SK-N-SH (cell line): ENCODE results near the gene SMAP2. TPM values are rescaled to one million over a fixed set of nuclear protein-coding genes. Genes with fewer than 3 reads are reported as not detected.

ENCODE experiments used
- CTCF ChIA-PET: fragments of 300-600, 350-600 bp; formaldehyde crosslinking; extraction: SDS; loops from one replicate; lab custom pipeline; 2021; lab: Yijun Ruan, JAX
- POLR2A ChIA-PET: fragments of 350-600 bp; sonication (Branson Sonifier 250); formaldehyde crosslinking; extraction: SDS; loops from one replicate; lab custom pipeline; 2020; ENCODE audit warnings: antibody characterized with exemption, inconsistent platforms; lab: Yijun Ruan, JAX
- DNase-seq: peaks from one replicate; pipeline ENCODE4 v3.0.0; 2012
- H2AFZ ChIP-seq: fragments of 200-600 bp; sonication (generic); 2 replicates; pipeline ENCODE4 v1.8.1; 2016; ENCODE audit warnings: antibody characterized with exemption, mild to moderate bottlenecking, low read depth
- H3F3A ChIP-seq: fragments of 200-600 bp; sonication (generic); replicated peaks from 2 replicates; pipeline ENCODE3; 2016; ENCODE audit warnings: antibody characterized with exemption, mild to moderate bottlenecking; ENCODE audit not compliant: insufficient read depth
- H3K27ac ChIP-seq, 2 experiments: fragments of 200-500 bp in 1 of 2; fragments of 200-600 bp in 1 of 2; sonication (Bioruptor generic) in 1 of 2; sonication (generic), shearing (Covaris generic) in 1 of 2; 2 replicates each; pipeline versions ENCODE4 v1.5.1 to v1.6.1; 2014 to 2016; ENCODE audit warnings: low read depth in 2 of 2, inconsistent platforms in 1 of 2, low read length in 1 of 2, mild to moderate bottlenecking in 1 of 2, mixed read lengths in 1 of 2
- H3K27me3 ChIP-seq: fragments of 200-600 bp; sonication (generic), shearing (Covaris generic); 2 replicates; pipeline ENCODE4 v1.6.1; 2016; ENCODE audit warnings: mixed run types; ENCODE audit not compliant: insufficient read depth
- H3K36me3 ChIP-seq, 2 experiments: fragments of 200-500 bp in 1 of 2; fragments of 200-600 bp in 1 of 2; sonication (Bioruptor generic) in 1 of 2; sonication (generic) in 1 of 2; replicated peaks in 1 of 2; 2 replicates each; pipeline versions ENCODE3 to v1.5.1; 2014 to 2016; ENCODE audit warnings: low read length in 1 of 2, mild to moderate bottlenecking in 1 of 2; ENCODE audit not compliant: insufficient read depth in 2 of 2, control insufficient read depth in 1 of 2
- H3K4me1 ChIP-seq, 2 experiments: fragments of 200-500 bp in 1 of 2; fragments of 200-600 bp in 1 of 2; sonication (Bioruptor generic) in 1 of 2; sonication (generic), shearing (Covaris generic) in 1 of 2; 2 replicates each; pipeline versions ENCODE4 v1.5.1 to v1.6.1; 2014 to 2016; ENCODE audit warnings: low read depth in 1 of 2, low read length in 1 of 2, mixed run types in 1 of 2; ENCODE audit not compliant: insufficient read depth in 2 of 2, control insufficient read depth in 1 of 2
- H3K4me2 ChIP-seq: fragments of 200-600 bp; sonication (generic), shearing (Covaris generic); 2 replicates; pipeline ENCODE4 v1.6.1; 2017; ENCODE audit warnings: mixed run types
- H3K4me3 ChIP-seq, 2 experiments: fragments of 200-500 bp in 1 of 2; fragments of 200-600 bp in 1 of 2; sonication (Bioruptor generic) in 1 of 2; sonication (generic), shearing (Covaris generic) in 1 of 2; 2 replicates each; pipeline versions ENCODE4 v1.5.1 to v1.8.1; 2014 to 2016; ENCODE audit warnings: low read depth in 2 of 2, inconsistent platforms in 1 of 2, low read length in 1 of 2, mild to moderate bottlenecking in 1 of 2, mixed read lengths in 1 of 2, moderate library complexity in 1 of 2
- H3K79me2 ChIP-seq: fragments of 200-600 bp; sonication (generic); 2 replicates; pipeline ENCODE4 v1.8.1; 2017; ENCODE audit warnings: mild to moderate bottlenecking; ENCODE audit not compliant: insufficient read depth
- H3K9ac ChIP-seq: fragments of 200-600 bp; sonication (generic); 2 replicates; pipeline ENCODE4 v1.6.1; 2017; ENCODE audit warnings: mixed run types
- H3K9me2 ChIP-seq: fragments of 200-600 bp; sonication (generic); 2 replicates; pipeline ENCODE4 v1.6.1; 2017; ENCODE audit warnings: mixed run types
- H3K9me3 ChIP-seq: fragments of 200-600 bp; sonication (generic); 2 replicates; pipeline ENCODE4 v1.6.1; 2017; ENCODE audit warnings: mixed run types, mild to moderate bottlenecking, moderate library complexity
- H4K20me1 ChIP-seq: fragments of 200-600 bp; sonication (generic); 2 replicates; pipeline ENCODE4 v1.6.1; 2017; ENCODE audit warnings: mild to moderate bottlenecking, mixed run types; ENCODE audit not compliant: insufficient read depth
- CHD2 ChIP-seq: fragments of 150-350 bp; IDR thresholded peaks from 2 replicates; pipeline ENCODE4 v1.6.1; 2018; ENCODE audit warnings: low read length; ENCODE audit not compliant: partially characterized antibody
- CTCF ChIP-seq: fragments of 200-600 bp; sonication (generic); IDR thresholded peaks from 2 replicates; pipeline ENCODE4 v1.6.1; 2017; ENCODE audit warnings: antibody characterized with exemption, mild to moderate bottlenecking, moderate library complexity
- ELF1 ChIP-seq: IDR thresholded peaks from 2 replicates; pipeline ENCODE4 v1.4.0; 2012
- GABPA ChIP-seq: IDR thresholded peaks from 2 replicates; pipeline ENCODE4 v1.4.0; 2012; ENCODE audit warnings: low read depth, mild to moderate bottlenecking
- GATA2 ChIP-seq: sonication (generic); formaldehyde crosslinking; IDR thresholded peaks from 2 replicates; pipeline ENCODE4 v1.5.0; 2020; ENCODE audit warnings: mild to moderate bottlenecking, missing genetic modification reagents
- IRF3 ChIP-seq: fragments of 150-350 bp; IDR thresholded peaks from 2 replicates; pipeline ENCODE4 v1.6.1; 2016; ENCODE audit warnings: mild to moderate bottlenecking, low read depth, low read length
- JUND ChIP-seq: IDR thresholded peaks from 2 replicates; pipeline ENCODE4 v1.4.0; 2012
- RCOR1 ChIP-seq: fragments of 150-350 bp; IDR thresholded peaks from 2 replicates; pipeline ENCODE4 v1.6.1; 2017; ENCODE audit warnings: antibody characterized with exemption, low read length
- RFX5 ChIP-seq: IDR thresholded peaks from 2 replicates; pipeline ENCODE4 v1.6.1; 2012; ENCODE audit warnings: mild to moderate bottlenecking, improper control_type of control experiment, low read length
- SIN3A ChIP-seq: IDR thresholded peaks from 2 replicates; pipeline ENCODE4 v1.6.1; 2012; ENCODE audit warnings: low read depth, mild to moderate bottlenecking, low read length, moderate library complexity, borderline replicate concordance
- TAF1 ChIP-seq: IDR thresholded peaks from 2 replicates; pipeline ENCODE4 v1.6.1; 2012; ENCODE audit warnings: low read depth, mild to moderate bottlenecking, low read length, moderate library complexity, borderline replicate concordance
- TCF12 ChIP-seq: IDR thresholded peaks from 2 replicates; pipeline ENCODE4 v1.4.0; 2012
- USF2 ChIP-seq: fragments of 150-350 bp; IDR thresholded peaks from 2 replicates; pipeline ENCODE4 v1.6.1; 2017; ENCODE audit warnings: antibody characterized with exemption, low read length, low read depth, borderline replicate concordance
- WGBS: methylation state at CpG from one replicate; pipeline ENCODE4 v1.1.6; 2017; ENCODE audit warnings: low lambda C conversion rate; 5-methylcytosine and 5-hydroxymethylcytosine counted together
- polyA plus RNA-seq, 3 experiments: library from polyadenylated mRNA; depleted of rRNA; stranded (reverse); fragments of >200 nt; gene quantifications; 2 replicates each; pipeline ENCODE4 v1.2.3, GENCODE V29; 2012
- TF ChIP-seq, protein P1 (sequence below): IDR thresholded peaks from 2 replicates; pipeline ENCODE4 v1.6.1; 2012; ENCODE audit warnings: mild to moderate bottlenecking, low read depth, low read length, moderate library complexity

SMAP2 gene
- polyA plus RNA-seq, 1 of the 3 experiments (the other 2 are of a cell fraction): 11.2 TPM

DNA sequence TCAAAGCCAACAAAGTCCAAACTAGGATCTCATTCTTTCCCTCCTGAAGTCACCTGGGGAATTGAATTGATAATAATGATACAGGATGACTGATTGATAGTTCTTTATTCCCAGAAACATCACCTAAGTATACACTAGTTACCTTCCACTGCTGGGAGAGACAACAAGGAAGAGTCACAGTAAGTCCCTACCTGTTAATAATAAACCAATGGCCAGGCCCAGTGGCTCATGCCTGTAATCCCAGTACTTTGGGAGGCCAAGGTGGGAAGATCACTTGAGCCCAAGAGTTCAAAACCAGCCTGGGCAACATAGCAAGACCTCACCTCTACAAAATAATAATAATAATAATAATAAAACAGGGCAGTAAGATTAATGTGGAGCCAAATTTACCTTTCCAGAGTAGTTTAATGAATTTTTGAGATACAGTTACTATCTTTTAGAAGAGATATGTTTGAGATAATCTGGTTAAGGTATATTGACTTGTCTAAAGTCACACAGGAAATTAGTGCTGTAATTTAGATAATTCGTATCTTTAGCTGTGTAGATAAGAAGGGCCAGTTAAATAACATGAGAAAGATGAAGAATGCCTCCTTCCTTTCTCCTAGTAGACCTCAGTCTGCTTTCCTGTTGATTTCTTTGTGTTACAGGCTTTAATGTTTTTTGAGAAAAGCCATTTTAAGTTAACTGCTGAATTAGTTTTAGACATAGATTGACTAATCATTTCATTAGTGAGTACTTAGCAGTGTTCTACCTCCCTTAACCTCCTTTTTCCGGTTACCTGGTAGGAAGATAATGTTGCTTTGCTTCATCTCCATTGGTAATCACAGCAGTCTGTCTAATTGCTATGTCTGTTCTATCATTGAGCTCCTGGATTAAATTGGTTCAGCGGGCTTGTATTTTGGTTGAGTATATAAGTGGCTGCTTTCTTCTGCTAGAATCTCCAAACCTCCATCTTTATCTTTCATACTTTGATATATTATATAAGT is 22.0 kb downstream of the SMAP2 start (continued):
- TF ChIP-seq GATA2 (CRISPR knock-in tag) (no peak), TAF1 (no peak)
- TF ChIP-seq, all 33 proteins: peak for 0

DNA sequence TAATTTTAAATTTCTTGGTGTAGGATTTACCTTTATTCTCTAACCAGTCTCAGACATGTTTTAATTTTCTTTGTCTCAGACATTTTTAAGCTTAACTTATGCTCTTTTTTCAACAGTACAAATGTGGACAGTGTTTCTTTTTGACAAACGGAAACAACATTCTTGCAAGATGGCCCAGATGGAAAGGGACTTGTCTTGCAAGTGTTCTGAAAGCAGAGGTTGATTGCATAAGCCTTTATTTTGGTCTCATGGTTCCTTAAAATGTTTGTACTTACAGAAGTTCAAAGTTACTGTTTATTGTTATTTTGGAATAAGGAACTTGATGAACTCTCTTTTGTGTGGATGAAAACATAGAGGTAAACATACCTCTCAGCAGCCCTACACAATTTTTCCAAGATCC is 22.9 kb downstream of the SMAP2 start:
- 84% methylated on average over 1 of the region's 1 CpG for WGBS
- H3K9ac ChIP-seq: no peak overlapping the region
- no peak for DNase-seq
- POLR2A ChIA-PET: no interaction called here
- TF ChIP-seq RCOR1 (no peak), GABPA (no peak), JUND (no peak), ELF1 (no peak), CTCF (no peak), USF2 (no peak), CHD2 (no peak), SIN3A (no peak), GATA2 (CRISPR knock-in tag) (no peak), IRF3 (no peak), TCF12 (no peak), RFX5 (no peak)
- TF ChIP-seq, protein P1, sequence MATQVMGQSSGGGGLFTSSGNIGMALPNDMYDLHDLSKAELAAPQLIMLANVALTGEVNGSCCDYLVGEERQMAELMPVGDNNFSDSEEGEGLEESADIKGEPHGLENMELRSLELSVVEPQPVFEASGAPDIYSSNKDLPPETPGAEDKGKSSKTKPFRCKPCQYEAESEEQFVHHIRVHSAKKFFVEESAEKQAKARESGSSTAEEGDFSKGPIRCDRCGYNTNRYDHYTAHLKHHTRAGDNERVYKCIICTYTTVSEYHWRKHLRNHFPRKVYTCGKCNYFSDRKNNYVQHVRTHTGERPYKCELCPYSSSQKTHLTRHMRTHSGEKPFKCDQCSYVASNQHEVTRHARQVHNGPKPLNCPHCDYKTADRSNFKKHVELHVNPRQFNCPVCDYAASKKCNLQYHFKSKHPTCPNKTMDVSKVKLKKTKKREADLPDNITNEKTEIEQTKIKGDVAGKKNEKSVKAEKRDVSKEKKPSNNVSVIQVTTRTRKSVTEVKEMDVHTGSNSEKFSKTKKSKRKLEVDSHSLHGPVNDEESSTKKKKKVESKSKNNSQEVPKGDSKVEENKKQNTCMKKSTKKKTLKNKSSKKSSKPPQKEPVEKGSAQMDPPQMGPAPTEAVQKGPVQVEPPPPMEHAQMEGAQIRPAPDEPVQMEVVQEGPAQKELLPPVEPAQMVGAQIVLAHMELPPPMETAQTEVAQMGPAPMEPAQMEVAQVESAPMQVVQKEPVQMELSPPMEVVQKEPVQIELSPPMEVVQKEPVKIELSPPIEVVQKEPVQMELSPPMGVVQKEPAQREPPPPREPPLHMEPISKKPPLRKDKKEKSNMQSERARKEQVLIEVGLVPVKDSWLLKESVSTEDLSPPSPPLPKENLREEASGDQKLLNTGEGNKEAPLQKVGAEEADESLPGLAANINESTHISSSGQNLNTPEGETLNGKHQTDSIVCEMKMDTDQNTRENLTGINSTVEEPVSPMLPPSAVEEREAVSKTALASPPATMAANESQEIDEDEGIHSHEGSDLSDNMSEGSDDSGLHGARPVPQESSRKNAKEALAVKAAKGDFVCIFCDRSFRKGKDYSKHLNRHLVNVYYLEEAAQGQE: no peak
- TF ChIP-seq, all 33 proteins: peak for 0
- no peak overlapping the region for H3K4me3 ChIP-seq
- H3K9me2 ChIP-seq: no peaks in the 10 kb centered on the region
- H2AFZ ChIP-seq: no peak overlapping the region
- no peak overlapping the region for H3K27ac ChIP-seq
- H3F3A ChIP-seq: peaks cover 6% of the 10 kb centered on the region
- CTCF ChIA-PET: interaction anchor here (1.0 to 2.0 kb wide), 2 partner anchors 8 to 244 kb away, joined by 4 to 12 read pairs; no protein-coding TSS in a partner anchor
- H3K36me3 ChIP-seq: no peaks in the 10 kb centered on the region
- no peaks in the 10 kb centered on the region for H4K20me1 ChIP-seq
- peaks cover 52% of the 10 kb centered on the region for H3K79me2 ChIP-seq
- H3K4me1 ChIP-seq: peaks cover 0 to 15% of the 10 kb centered on the region in 2 experiments; a peak in 1 of 4 replicates
- no peak overlapping the region for H3K4me2 ChIP-seq
- H3K9me3 ChIP-seq: no peaks in the 10 kb centered on the region
- H3K27me3 ChIP-seq: no peaks in the 10 kb centered on the region
